Kidney (tissue), 14 donors: Measurements from ENCODE around the gene ADRA2C. TPM values are rescaled to one million over a fixed set of nuclear protein-coding genes. Genes with fewer than 3 reads are reported as not detected.

Experiments used
- DNase-seq, 5 donors: peaks; one replicate each; pipeline ENCODE4 v3.0.0-alpha.2; 2013 to 2020
- FAIRE-seq: peaks from 2 replicates; lab custom pipeline; 2012; peaks lifted over from hg19 to GRCh38; lab: Jason Lieb, UNC
- H3K27ac ChIP-seq, 2 donors: one replicate each; pipeline ENCODE4 v1.7.0; 2013; ENCODE audit warnings: low read depth in 2 of 2, low read length in 2 of 2, inconsistent platforms in 1 of 2
- H3K27me3 ChIP-seq: one replicate; pipeline ENCODE4 v1.7.1; 2013; ENCODE audit warnings: low read length, inconsistent platforms; ENCODE audit not compliant: control insufficient read depth, insufficient read depth
- H3K36me3 ChIP-seq, 3 donors: one replicate each; pipeline versions ENCODE4 v1.7.0 to v1.7.1; 2013; ENCODE audit warnings: low read length in 3 of 3, control low read depth in 1 of 3, inconsistent platforms in 1 of 3; ENCODE audit not compliant: insufficient read depth in 3 of 3, control insufficient read depth in 2 of 3
- H3K4me1 ChIP-seq, 3 donors: one replicate each; pipeline versions ENCODE4 v1.7.0 to v1.7.1; 2013; ENCODE audit warnings: low read length in 3 of 3, inconsistent platforms in 1 of 3, low read depth in 1 of 3; ENCODE audit not compliant: control insufficient read depth in 2 of 3, insufficient read depth in 2 of 3
- H3K4me3 ChIP-seq, 3 donors: one replicate each; pipeline versions ENCODE4 v1.7.0 to v1.8.1; 2013; ENCODE audit warnings: low read length in 3 of 3, control low read depth in 1 of 3, inconsistent platforms in 1 of 3
- H3K9ac ChIP-seq, 3 donors: one replicate each; pipeline versions ENCODE4 v1.7.0 to v1.7.1; 2013; ENCODE audit warnings: low read length in 3 of 3, control low read depth in 1 of 3, inconsistent platforms in 1 of 3
- H3K9me3 ChIP-seq, 3 donors: one replicate each; pipeline versions ENCODE4 v1.7.0 to v1.7.1; 2013; ENCODE audit warnings: low read length in 3 of 3, control low read depth in 1 of 3, inconsistent platforms in 1 of 3; ENCODE audit not compliant: control insufficient read depth in 2 of 3, insufficient read depth in 1 of 3
- intact Hi-C: fragments of 100-400 bp; cut with DNase I; formaldehyde crosslinking; loops from one replicate; pipeline ENCODE4 v1.11.1; 2022
- polyA plus RNA-seq: library from polyadenylated mRNA; stranded (reverse); fragments of 350-450 nt; fragmentation: Illumina TruSeq; extraction: RNeasy Lipid Tissue Mini Kit (QIAGEN cat#74804); gene quantifications from one replicate; pipeline ENCODE4 v1.2.3, GENCODE V29; 2014; ENCODE audit warnings: low read depth, low replicate concordance; ENCODE audit not compliant: insufficient read depth
- total RNA-seq: library from RNA; stranded (reverse); fragmentation: NEBNext Ultra II Directional; extraction: Animal tissue kit (Norgen Biotek cat#: 25700); gene quantifications from one replicate; pipeline ENCODE4 v1.2.1, GENCODE V29; 2021
- TF ChIP-seq, protein P1 (sequence below): IDR thresholded peaks from 3 replicates; pipeline ENCODE4 v1.5.1; 2012; ENCODE audit warnings: mild to moderate bottlenecking, moderate library complexity, borderline replicate concordance; ENCODE audit not compliant: insufficient read depth; ENCODE audit errors: extremely low read depth
- donor health status: control.
- donor health status: control.
- donor health status: control.
- donor health status: control.
- donor health status: control.
- donor health status: DM: yes; HTN: yes; CAD: no.
- donor health status: Normal renal cell carcinoma (clear cell type).

ADRA2C gene
- total and polyA plus RNA-seq, 2 donors from 2014 or later: 21.9 to 36.2 TPM

DNA sequence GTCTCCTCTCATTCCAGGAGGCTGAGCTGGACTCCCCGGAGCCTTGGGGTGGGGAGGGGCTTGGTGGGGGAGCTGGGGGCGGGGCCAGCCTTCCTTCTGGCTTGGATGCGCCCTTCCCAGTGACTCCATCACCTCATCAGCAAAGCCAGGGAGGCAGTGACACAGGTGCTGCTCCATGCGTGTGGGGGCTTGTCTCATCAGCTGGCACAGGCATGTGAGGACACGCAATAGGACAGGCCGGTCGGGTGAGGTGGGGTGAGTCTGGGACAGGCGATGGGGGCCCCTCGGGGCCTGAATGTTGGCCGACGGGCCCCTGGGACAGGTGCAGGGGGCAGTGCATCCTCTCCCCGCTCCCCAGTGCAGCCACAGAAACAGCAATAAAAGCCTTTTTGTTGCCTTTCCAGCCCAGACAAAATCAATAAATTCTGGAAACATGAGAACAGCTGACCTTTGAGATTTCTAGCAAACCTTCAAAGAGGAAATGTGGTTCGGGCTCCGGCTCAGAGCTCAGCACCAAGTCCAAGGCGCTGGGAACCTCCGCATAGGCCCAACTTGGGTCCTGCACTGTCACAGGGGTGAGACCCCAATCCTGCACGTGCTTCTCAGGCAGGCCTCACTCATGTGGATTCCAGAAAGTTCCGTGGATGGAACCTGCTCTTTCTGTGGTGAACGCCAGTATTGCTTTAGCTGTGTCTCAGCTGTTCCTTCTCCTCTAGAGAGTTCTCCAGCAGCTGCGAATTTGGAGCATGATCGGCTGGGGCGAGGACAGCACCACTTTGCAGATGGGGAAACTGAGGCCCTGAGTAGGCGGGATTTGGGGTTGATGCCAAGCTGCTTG is 18.5 kb downstream of the ADRA2C start:
- Histone ChIP-seq H3K36me3 (no peaks in the 10 kb centered on the region), H3K9me3 (no peaks in the 10 kb centered on the region), H3K4me1 (peaks cover 0 to 2% (median 0%) of the 10 kb centered on the region in 3 donors), H3K9ac (no peak overlapping the region), H3K27ac (no peak overlapping the region), H3K27me3 (no peaks in the 10 kb centered on the region), H3K4me3 (no peak overlapping the region)
- TF ChIP-seq, protein P1, sequence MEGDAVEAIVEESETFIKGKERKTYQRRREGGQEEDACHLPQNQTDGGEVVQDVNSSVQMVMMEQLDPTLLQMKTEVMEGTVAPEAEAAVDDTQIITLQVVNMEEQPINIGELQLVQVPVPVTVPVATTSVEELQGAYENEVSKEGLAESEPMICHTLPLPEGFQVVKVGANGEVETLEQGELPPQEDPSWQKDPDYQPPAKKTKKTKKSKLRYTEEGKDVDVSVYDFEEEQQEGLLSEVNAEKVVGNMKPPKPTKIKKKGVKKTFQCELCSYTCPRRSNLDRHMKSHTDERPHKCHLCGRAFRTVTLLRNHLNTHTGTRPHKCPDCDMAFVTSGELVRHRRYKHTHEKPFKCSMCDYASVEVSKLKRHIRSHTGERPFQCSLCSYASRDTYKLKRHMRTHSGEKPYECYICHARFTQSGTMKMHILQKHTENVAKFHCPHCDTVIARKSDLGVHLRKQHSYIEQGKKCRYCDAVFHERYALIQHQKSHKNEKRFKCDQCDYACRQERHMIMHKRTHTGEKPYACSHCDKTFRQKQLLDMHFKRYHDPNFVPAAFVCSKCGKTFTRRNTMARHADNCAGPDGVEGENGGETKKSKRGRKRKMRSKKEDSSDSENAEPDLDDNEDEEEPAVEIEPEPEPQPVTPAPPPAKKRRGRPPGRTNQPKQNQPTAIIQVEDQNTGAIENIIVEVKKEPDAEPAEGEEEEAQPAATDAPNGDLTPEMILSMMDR: no peak
- intact Hi-C loops: no loop called here
- no peak for FAIRE-seq
- peak in 1 of 5 donors; percentile 57 for DNase-seq

DNA sequence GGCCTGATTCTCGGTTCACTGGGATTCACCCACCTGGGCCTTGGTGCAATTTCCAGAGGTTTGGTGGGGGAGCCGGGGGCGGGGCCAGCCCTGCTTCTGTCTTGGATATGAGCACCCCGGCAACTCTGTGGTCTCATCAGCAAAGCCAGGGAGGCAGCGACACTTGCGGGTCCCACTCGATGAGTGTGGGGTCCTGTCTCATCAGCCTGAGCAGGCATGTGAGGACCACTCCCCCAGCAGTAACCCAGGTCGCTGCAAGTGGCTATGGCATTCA is 19.0 kb downstream of the ADRA2C start:
- H3K4me1 ChIP-seq: peaks cover 0 to 2% (median 0%) of the 10 kb centered on the region in 3 donors
- no peaks in the 10 kb centered on the region for H3K36me3 ChIP-seq
- TF ChIP-seq, protein P1: no peak
- no peaks in the 10 kb centered on the region for H3K9me3 ChIP-seq
- intact Hi-C loops: no loop called here
- H3K27ac ChIP-seq: no peak overlapping the region
- no peak overlapping the region for H3K4me3 ChIP-seq
- no peak overlapping the region for H3K9ac ChIP-seq
- FAIRE-seq (no peak), DNase-seq (peak in 1 of 5 donors; percentile 52)
- H3K27me3 ChIP-seq: no peaks in the 10 kb centered on the region

DNA sequence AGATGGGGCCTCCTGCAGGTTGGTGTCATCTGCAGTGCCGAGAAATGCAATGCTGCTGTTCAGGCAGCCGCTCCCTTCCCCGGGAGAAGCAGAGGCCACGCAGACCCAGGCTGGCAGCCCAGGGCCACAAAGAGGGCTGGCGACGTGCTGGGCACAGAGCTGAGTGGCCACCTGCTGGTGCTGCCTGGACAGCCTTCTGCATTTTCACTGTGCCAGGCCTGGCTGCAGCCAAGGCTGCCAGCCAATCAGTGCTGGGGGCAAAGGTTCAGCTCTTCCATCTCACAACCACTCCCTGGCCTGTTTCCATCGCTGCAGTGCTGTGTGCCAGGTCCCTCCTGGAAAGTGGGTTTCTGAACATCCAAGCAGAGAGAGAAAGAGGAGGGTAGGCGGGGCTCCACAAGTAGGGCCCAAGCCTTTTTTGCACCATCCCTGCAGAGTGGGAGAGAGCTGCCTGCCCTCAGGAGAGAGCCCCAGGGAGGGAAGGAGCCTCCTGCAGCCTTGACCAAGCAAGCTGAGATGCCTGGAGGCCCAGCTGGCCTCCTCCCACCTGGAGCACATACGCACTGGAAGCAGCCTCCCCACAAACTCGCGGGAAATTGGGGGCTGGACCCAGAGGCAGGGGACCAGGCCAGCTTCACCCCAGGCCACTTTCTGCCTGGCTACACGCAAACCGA is 20.1 kb downstream of the ADRA2C start:
- Histone ChIP-seq H3K36me3 (no peaks in the 10 kb centered on the region), H3K27me3 (no peaks in the 10 kb centered on the region), H3K9ac (no peak overlapping the region), H3K27ac (no peak overlapping the region), H3K4me1 (peaks cover 0 to 2% (median 0%) of the 10 kb centered on the region in 3 donors), H3K4me3 (no peak overlapping the region), H3K9me3 (no peaks in the 10 kb centered on the region)
- TF ChIP-seq, protein P1: peak; percentile 46
- DNase-seq: peak in 1 of 5 donors; percentile 53
- no peak for FAIRE-seq
- intact Hi-C loops: no loop called here
